Stimulated activated CD8-positive, alpha-beta memory T cell treated with anti-CD3 and anti-CD28 coated beads, Interleukin-7, amount 100 ng/mL, for 24 hours (primary cell): ENCODE data around the gene ELL.

ENCODE experiments used
- DNase-seq: peaks from one replicate; pipeline ENCODE4 v3.0.0-alpha.2; 2020; ENCODE audit warnings: low read depth

Gene ELL

DNA sequence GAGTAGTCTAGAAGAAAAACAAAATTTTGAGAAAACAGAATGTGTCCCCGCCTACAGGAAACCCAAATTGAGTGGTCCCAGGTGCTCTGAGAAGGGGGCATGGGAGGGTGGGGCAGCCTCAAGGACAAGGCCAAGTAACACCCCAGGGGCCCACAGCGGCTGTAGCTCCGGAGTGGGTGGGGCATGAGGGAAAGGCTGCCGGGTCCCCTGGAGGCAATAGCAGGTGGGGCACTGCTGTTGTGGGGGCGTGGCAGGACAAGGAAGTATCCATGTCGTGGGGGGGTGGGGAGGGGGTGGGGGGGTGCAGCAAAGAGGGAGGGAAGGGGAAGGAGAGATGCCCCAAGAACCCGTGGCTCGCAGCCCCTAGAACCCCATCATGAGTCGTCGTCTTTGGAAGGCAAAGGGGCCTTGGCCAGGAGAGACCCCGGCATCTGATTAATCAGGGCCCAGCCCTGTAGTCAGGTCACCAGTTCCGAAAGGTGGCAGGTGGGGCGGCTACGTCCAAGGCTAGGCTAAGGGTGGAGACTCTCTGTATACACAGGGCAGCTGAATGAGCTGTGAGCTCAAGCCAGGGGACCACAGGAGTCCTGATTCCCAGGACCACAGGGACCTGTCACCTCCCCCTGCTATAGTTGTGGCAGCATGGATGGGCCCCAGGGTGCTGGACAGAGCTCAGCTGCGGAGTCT is 76.5 kb downstream of the ELL start:
- no peak for DNase-seq

DNA sequence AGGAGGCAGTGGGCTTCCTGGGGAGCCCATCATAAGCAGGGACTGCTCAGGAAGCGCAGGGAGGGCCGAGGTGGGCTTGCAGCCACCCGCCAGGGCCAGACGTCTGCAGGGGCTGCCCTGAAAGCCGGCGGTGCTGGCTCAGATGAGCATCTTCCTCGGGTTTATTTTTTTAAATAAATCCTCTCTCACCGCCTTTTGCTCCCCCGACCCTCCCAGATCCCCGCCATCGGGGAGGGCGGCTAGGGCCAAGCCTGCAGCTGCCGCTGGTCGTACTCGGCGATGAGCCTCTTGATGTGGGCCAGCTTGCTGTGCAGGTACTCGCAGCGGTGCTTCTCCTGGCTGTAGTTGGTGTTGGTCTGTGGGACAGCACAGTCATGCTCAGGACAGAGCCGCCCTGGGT is 77.4 kb downstream of the ELL start:
- no peak for DNase-seq

DNA sequence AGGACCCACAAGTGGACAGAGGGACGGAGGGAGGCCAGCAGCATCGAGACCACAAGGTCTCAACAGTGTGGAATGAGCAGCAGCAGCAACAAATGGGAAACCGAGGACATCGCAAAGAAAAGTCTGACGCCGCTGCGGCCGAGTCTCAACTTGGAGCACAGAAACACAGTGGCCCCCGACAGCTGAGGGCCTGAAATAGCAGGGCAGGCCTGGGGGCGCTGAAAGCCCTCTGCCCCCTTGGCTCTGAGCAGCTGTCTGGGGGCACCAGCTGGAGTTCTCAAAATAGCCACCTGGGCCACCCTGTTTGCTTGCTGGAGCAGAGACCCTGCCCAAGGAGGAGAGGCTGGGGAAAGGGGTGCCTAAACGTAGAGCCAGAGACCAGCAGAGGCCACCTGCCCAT is 78.0 kb downstream of the ELL start:
- no peak for DNase-seq

DNA sequence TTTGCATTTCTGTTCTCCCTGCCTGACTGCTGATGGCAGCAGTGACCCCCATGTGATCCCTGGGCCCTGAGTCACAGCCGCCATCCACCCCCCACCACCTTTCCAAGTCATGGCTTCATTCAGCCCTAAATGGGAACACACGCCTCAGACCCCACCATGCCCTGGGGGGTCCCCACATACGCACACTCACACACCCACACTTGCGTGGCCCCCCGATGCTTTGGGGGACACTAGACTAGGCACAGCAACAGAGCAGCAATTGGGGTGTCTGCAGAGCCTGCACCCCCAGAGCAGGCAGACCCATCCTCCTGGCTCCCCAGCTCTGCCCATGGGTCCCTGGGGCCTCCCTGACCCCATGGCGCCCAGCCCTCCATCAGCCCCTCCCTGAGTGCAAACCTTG is 78.5 kb downstream of the ELL start:
- DNase-seq, result no peak

DNA sequence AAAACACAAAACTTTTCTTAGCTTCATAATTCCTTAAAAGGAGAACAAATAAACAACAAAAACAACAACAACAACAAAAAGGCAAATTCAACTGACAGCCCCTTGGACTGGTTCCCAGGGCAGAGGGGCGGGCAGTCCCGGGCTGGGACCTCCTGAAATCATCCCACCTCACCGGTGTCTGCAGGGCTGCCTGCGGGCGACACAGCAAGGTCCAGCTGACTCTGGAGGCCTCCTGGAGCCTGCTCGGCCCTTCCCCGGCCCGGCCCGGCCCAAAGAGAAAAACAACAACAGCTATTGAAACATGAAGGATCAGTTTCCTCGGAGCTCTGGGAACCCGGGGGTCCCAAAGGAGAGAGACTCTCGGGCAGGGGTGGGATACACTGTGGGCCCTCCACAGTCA is 78.9 kb downstream of the ELL start:
- DNase-seq, result no peak

DNA sequence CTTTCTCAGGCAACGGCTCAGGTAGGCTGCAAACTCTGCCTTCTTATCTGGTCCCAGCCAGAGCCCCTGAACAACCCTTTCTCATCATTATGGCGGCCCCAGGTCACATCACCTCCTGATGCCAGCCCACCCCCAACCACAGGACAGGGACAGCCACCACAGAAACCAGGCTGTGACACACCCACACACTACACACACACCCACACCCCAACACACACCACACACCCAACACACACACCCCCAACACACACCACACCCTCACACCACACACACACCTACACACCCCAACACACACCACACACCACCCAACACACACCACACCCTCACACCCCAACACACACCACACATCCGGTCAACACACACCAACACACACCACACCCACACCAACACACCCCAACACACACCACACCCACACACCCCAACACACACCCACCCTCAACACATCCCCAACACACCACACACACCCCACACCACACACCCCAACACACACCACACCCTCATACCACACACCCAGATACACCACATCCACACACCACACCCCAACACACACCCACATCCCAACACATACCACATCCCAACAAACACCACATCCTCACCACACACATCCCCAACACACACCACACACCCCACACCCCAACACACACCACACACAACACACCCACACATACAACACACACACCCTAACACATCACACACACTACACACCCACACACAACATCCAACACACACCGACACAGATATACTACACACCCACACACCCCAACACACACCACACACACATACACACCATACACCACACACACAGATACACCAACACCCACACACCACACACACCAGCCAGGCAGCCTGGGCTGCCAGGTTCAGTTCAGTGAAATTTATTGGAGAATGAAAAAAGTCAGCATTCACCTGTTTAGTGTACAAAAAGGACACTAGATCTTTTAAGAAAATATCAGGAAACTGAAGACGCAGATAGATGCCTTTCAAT is 79.8 kb downstream of the ELL start:
- DNase-seq, result no peak

DNA sequence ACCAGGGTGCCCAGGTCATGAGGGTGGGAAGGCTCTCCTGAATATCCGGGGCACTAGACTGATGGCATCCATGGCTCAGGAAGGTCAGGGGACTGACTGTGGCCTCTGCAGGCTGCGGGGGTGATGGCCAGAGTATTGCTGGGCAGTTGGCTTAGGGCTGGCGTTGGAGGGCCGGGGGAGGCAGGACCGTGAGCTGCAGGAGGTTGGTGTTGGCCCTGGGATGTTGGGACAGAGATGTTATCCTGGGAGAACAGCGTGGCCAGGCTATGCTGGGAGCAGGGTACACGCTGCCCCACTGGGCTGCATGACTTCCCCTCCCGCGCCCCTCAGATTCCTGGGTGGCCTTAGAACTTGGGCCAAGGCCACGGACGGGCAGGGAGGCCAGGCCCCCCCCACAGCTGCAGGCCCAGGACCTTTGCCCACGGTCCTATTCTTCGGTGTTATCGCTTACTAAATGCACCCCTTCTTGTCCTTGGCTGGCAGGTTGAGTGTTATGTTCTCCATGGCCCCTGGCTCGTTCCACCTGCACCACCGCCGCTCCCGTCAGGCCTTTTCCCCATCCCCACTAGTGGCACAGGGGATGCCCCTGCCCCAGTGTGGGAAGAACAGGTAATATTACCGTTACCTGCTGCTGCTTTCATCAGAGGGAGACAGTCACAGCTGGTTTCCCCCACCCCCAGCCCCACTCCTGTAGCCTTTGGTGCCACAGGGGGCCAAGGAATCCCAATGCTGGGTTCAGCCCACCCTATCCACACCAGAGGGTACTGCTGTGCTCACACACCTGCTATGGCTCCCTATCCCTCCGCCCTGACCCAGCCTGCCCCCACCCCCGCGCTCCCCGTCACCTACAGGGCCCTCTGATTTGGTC is 80.7 kb downstream of the ELL start:
- DNase-seq, result no peak

DNA sequence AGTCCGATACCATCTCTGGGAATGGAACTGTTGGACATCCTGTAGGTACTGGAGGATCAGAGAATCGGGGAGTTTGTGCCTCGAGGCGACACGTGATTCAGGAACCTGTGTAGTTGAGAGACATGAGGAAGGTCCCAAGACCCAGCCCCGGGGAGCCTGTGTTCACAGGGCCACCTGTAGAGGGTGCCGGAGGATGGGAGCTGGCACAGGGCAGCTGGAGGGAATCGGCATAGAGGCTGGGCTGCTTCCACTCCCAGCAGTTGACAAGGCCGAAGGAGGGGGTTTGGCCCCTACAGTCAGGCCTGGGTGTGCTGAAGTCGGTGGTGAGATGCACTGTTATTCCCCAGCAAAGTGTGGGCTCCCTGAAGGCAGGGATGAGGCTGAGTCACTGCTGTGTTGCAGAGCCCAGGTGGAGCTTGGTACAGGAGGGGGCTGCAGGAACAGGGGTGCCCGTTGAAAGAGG is 81.4 kb downstream of the ELL start:
- no peak for DNase-seq

DNA sequence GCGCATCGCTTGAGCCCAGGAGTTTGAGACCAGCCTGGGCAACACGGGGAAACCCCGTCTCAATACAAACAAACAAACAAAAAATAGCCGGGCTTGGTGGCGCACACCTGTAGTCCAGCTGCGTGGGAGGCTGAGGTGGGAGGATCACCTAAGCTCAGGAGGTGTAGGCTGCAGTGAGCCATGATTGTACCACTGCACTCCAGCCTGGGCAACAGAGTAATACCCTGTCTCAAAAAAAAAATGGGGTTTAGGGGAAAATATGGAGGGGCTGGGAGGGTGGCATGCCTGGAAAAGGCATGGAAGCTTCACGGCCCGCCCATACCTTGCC is 82.0 kb downstream of the ELL start:
- DNase-seq, result no peak

DNA sequence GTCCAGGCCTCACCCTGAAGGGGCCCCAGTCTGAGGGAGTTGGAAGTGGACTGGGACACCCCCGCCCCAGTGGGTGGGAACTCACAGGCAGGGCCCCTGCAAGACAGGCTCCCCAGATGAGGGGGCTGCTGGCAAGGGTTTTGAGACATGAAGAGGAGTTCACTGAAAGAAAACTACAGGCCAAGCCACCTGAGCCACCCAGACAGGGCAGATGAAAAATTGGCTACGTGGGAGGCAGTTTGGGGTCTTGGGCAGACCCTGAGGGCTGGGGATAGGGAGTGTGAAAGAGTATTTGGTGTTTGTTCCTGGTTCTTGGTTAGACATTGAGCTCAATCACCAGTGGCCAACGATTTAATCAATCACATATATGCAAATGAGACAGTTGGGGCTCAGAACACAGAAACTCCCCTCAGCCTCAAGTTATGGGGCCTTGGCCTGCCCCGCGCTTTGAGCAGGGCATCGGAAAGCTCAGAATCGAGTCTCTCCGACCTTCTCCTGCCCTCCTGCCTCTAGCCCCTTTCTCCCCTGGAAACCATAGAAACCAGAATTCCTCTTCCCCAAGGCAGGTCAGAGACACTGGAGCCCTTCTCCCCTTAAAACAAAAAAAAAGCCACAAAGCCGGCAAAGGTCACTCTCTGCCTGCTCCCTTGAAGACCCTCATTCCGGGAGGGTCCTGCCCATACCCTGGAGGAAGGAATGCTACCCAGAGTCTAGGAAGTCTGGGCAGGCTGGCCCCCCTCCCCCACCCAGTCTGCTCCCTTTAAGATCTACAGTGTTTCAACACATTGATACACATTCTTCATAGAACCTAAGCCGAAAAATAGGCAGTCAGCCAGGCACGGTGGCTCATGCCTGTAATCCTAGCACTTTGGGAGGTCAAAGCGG is 82.6 kb downstream of the ELL start:
- no peak for DNase-seq

DNA sequence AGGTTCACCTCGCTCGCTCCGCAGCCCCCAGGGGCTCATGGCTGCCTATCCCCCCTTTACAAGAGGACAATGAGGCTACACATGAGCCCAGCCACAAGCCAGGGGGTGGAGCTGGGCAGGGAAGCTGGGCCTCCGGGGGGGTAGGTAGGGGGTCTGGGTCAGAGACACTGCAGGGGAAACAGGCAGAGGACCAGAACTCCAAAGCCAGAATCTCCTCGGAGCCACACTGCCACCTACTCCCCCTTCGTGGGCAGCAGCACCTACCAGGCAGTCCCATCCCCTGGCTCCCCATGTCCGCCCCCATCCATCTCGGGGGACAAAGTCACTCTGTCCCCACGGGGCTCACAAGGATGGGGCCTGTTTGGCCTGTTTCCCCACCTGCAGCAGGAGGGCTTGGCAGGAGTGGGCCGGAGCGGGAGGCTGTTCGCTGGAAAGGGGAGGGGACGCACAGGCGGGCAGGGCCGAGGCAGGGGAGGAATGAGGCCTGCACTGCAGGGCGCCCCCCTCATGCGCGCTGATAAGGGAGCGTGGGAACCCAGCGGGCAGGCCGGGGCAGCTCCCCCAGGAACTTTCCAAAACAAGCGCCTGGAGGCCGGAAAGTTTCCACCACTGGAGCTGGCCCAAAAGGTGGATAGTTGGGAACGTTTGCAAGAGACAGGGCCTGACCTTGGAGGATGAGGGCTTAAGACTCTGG is 83.4 kb downstream of the ELL start:
- DNase-seq, result no peak

DNA sequence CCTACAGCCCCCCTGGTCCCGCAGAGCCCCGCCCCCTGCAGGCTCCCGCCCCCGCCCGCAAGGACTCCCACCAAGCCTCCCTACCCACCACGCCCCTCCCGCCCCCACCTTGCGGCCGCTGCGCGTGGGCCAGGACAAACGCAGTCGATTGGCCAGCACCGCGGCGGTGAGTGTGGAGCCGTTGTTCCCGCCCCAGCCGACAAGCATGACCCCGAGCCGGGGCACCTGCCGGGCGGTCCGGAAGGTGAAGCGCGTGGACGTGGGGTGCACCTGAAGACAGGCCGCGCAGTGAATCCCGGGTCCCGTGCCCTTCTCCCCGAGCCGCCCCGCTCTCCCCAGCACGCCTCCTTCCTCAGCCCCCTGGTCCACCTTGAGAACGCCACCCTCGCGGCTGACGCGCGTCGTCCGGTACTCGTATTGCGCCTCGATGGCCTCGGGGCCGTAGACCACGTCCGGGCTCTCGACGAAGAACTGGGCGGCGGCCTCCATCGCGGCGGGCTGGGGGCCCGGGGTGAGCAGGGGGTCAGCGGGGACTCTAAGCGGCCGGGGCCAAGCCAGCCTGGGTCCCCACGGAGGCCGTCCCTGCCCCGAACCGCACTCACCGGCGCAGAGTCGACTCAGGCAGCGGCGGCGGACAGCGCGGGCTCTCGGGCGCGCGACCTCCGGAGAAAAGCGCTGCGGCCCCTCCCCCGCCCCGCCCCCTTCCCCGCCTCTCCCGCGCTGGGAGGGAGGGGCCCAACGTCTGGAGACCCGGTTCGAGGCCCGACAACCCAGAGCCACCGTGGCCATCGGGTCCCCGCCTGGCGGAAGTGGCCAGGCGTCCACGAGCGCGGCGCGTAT is 84.2 kb downstream of the ELL start, which contains the start of gene ISYNA1:
TSS of gene ISYNA1 (minus strand) at position 643 of the 840 bp plus-strand sequence. CDS start at position 489, 154 bp downstream.
- DNase-seq, result no peak

DNA sequence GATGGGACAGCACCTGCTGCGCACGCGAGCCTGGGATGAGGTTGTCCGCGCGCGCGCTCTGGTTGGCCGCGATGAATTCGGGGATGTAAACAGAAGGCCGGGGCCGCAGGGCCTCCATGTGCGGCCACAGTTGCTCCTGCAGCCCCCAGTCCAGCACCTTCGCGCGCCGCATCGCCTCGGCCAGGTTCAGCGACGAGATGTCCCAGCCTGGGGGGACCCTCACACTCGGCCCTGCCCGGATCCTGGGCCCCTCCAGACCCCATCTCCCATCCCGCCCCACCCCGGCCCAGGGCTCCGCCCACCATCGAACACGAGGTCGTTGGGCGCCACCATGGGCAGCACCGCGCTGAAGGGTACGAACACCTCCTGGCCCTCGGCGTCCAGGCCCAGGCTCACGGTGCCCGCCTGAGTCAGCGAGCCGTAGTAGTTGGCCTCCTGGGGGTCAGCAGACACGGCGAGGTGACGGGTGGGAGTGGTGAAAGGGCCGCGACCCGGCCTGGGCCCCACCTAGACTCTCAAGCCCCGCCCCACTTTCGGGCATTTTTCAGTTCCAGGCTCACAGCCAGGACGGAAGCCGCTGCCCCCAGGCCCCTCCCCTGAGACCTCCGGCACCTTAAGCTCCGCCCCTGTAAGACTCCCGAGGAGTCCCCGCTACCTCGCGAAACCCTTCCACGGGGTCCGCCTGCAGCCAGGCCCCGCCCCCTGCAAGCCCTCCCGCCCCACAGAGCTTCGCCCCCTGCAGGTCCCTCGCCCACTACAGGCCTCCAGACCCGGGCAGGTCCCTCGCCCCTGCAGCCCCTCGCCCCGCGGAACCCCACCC is 85.0 kb downstream of the ELL start:
- DNase-seq, result peak; percentile 63

DNA sequence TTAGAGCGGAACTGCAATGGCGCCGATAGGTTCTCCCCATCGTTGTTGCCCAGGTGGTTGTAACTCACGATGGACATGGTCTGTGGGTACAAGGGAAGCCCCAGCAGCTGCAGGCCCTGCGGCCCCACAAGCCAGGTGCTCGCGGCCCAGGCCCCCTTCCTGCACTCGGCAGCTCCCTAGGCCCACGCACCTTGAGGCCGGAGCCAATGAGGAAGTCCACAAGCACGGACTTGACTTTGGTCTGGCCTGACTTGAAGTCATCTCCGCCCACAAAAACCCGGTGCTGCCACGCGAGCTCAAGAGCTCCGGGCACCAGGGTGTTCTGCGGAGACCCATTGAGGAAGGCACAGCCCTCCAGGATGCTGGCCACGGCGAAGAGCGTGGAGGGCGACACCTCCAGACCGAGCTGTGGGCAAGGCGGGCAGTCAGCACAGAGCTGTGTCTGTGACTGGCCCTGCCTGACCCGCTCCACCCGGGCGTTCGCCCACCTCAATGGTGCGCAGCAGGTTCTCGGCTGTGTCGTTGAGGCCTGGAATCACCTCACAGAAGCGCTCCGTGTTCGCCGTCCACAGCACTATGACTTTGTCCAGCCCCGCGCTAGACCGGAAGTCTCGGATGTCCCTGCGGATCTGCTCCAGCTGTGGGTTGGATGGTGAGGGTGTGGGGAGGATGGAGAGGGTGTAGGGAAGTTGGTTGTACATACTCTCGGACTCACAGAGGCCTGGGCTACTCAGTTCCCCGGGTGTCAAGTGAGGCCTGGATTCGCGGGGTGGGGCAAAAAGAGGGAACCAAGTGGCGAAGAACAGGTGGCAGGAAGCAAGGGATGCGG is 85.8 kb downstream of the ELL start:
- no peak for DNase-seq

DNA sequence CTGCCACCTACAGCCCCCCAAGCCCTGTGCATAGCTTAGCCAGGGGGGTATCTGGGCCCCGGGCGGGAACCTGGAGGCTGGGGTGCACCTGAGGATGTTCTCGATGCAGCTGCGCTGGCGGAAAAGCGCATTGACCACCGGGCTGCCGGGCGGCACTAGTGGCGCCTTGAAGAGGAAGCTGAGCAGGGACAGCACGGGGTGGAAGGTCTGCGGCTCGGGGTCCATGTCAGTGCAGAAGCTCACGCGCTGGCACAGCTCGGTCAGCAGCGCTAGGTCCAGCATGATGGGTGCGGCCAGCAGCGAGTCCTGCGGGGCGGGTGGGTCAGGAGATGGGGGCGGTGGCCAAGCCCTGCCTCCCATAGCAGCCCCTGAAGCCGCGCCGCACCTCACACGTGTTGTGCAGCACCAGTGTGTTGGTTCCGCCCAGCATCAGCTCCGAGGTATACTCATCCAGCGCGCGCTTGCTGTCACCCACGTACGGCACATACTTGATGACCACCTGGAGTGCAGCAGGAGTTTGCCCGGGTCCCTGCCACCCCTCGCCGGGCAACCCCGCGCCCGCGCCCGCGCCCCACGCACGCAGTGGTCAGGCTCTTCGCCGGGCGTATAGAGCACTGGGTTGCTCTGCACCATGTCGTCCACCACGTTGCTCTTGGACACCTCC is 86.6 kb downstream of the ELL start:
- no peak for DNase-seq

DNA sequence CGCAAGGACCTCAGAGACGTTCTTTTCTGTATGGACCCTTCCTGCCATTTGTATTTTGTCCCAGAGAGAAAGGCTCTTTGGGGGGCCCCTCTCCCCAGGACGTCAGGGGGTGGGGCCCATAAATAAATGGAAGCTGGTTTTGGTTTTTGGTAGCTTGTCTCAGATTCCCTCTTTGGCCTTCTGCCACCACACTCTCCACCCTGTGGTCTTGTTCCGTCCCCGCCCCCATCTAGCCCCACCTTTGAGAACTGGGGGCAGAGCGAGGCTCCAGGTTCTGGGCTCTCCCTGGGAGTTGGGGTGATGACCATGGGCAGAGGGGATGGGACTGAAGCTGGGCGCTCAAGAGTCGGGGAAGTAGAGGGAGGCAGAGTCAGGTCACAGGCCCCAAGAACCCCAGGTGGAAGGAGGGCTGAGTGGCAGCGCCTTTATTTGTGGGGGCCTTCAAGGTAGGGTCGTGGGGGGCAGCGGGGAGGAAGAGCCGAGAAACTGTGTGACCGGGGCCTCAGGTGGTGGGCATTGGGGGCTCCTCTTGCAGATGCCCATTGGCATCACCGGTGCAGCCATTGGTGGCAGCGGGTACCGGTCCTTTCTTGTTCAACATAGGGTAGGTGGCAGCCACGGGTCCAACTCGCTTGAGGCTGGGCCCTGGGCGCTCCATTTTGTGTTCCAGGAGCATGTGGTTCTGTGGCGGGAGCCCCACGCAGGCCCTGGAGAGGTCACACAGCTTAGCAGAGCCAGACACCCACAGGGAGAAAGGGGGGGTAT is 87.3 kb downstream of the ELL start:
- no peak for DNase-seq
